Smooth muscle cell (in vitro differentiated cells): ENCODE data around the gene HECW1. TPM values are rescaled to one million over a fixed set of nuclear protein-coding genes. Genes with fewer than 3 reads are reported as not detected.
"Not testable (repeated sequence)": the region's sequence is repeated elsewhere in the genome, so short reads cannot be mapped to it uniquely, and the experiment has no call there.

Experiments used
- DNase-seq: peaks from one replicate; lab custom pipeline; 2025; ENCODE audit not compliant: unreplicated experiment; lab: John Stamatoyannopoulos, UW
- H2AFZ ChIP-seq: fragments of 200-600 bp; sonication (generic); 2 replicates; pipeline ENCODE4 v1.6.0; 2016; ENCODE audit warnings: antibody characterized with exemption, low read depth, mild to moderate bottlenecking
- H3F3A ChIP-seq: fragments of 200-600 bp; sonication (generic); 2 replicates; pipeline ENCODE4 v1.6.0; 2017; ENCODE audit warnings: antibody characterized with exemption, low read depth
- H3K27ac ChIP-seq: fragments of 200-600 bp; sonication (generic); 2 replicates; pipeline ENCODE4 v1.5.1; 2016; ENCODE audit warnings: low read depth, mild to moderate bottlenecking
- H3K27me3 ChIP-seq: fragments of 200-600 bp; sonication (generic); 2 replicates; pipeline ENCODE4 v1.6.1; 2016; ENCODE audit warnings: low read depth, mild to moderate bottlenecking
- H3K36me3 ChIP-seq: fragments of 200-600 bp; sonication (generic); 2 replicates; pipeline ENCODE4 v1.5.1; 2016; ENCODE audit warnings: low read depth
- H3K4me1 ChIP-seq: fragments of 200-600 bp; sonication (generic); 2 replicates; pipeline ENCODE4 v1.5.1; 2016; ENCODE audit warnings: low read depth
- H3K4me2 ChIP-seq: fragments of 200-600 bp; sonication (generic); 2 replicates; pipeline ENCODE4 v1.6.0; 2016; ENCODE audit warnings: mild to moderate bottlenecking
- H3K4me3 ChIP-seq: fragments of 200-600 bp; sonication (generic); 2 replicates; pipeline ENCODE4 v1.5.1; 2016; ENCODE audit warnings: mild to moderate bottlenecking
- H3K79me2 ChIP-seq: fragments of 200-600 bp; sonication (generic); 2 replicates; pipeline ENCODE4 v1.6.0; 2016; ENCODE audit warnings: low read depth, mild to moderate bottlenecking
- H3K9ac ChIP-seq: fragments of 200-600 bp; sonication (generic); 2 replicates; pipeline ENCODE4 v1.6.0; 2016; ENCODE audit warnings: low read depth
- H3K9me3 ChIP-seq: fragments of 200-600 bp; sonication (generic); replicated peaks from 2 replicates; pipeline ENCODE4 v1.5.1; 2016; ENCODE audit warnings: low read depth
- H4K20me1 ChIP-seq: fragments of 200-600 bp; sonication (generic); 2 replicates; pipeline ENCODE4 v1.6.0; 2016; ENCODE audit warnings: low read depth
- CTCF ChIP-seq: fragments of 200-600 bp; sonication (generic); IDR thresholded peaks from 2 replicates; pipeline ENCODE4 v1.5.1; 2017; ENCODE audit warnings: borderline replicate concordance, mild to moderate bottlenecking, antibody characterized with exemption; ENCODE audit not compliant: insufficient read depth, poor library complexity, severe bottlenecking
- WGBS: methylation state at CpG from one replicate; pipeline ENCODE4 v1.1.7; 2016; ENCODE audit warnings: low lambda C conversion rate; 5-methylcytosine and 5-hydroxymethylcytosine counted together
- polyA plus RNA-seq: library from polyadenylated mRNA; unstranded; fragments of >200 nt; fragmentation: Nextera tagmentation; extraction: Ambion mirVana; gene quantifications from 2 replicates; pipeline ENCODE4 v1.2.1, GENCODE V29; 2016
- total RNA-seq: library from RNA; depleted of rRNA; stranded (reverse); fragments of >200 nt; gene quantifications from 2 replicates; pipeline ENCODE4 v1.2.3, GENCODE V29; 2014

Gene HECW1
- total and polyA plus RNA-seq, 2 experiments from 2014 or later, result 0.09 to 0.49 TPM

- no peaks in the 10 kb centered on the region for H4K20me1 ChIP-seq
- H3K27ac ChIP-seq, result peak overlapping the region; percentile 95
- H3K9ac ChIP-seq, result peak overlapping the region; percentile 45
- no peak for DNase-seq
- H3F3A ChIP-seq, result peaks cover 4% of the 10 kb centered on the region
- no peaks in the 10 kb centered on the region for H3K36me3 ChIP-seq
- no peak overlapping the region for H3K4me3 ChIP-seq
- no peaks in the 10 kb centered on the region for H3K9me3 ChIP-seq
- 62% methylated on average over 4 of the region's 4 CpGs for WGBS
- no peaks in the 10 kb centered on the region for H3K79me2 ChIP-seq
- H3K4me1 ChIP-seq, result peaks cover 3% of the 10 kb centered on the region
- no peak for TF ChIP-seq CTCF
- H3K4me2 ChIP-seq, result peak overlapping the region; percentile 18
- no peak overlapping the region for H2AFZ ChIP-seq
- no peaks in the 10 kb centered on the region for H3K27me3 ChIP-seq
Observed at GRCh38 chr7:43569424-43569823, 457.0 kb downstream of the HECW1 start.

- H3K27ac ChIP-seq, result peak overlapping the region; percentile 95
- H4K20me1 ChIP-seq, result no peaks in the 10 kb centered on the region
- DNase-seq, result no peak
- H3K4me3 ChIP-seq, result no peak overlapping the region
- H3K36me3 ChIP-seq, result no peaks in the 10 kb centered on the region
- H3K4me2 ChIP-seq, result no peak overlapping the region
- no peaks in the 10 kb centered on the region for H3K79me2 ChIP-seq
- no peaks in the 10 kb centered on the region for H3K9me3 ChIP-seq
- H2AFZ ChIP-seq, result no peak overlapping the region
- peaks cover 3% of the 10 kb centered on the region for H3K4me1 ChIP-seq
- 93% methylated on average over 4 of the region's 4 CpGs for WGBS
- H3K27me3 ChIP-seq, result no peaks in the 10 kb centered on the region
- peaks cover 4% of the 10 kb centered on the region for H3F3A ChIP-seq
- TF ChIP-seq CTCF, result no peak
- H3K9ac ChIP-seq, result no peak overlapping the region
Observed at GRCh38 chr7:43570688-43571365, 458.4 kb downstream of the HECW1 start.

GRCh38 chr7:43572516-43573049 is 460.1 kb downstream of the HECW1 start:
- 0% methylated on average over 1 of the region's 1 CpG for WGBS
- no peak for TF ChIP-seq CTCF
- no peaks in the 10 kb centered on the region for H3K79me2 ChIP-seq
- H3K4me2 ChIP-seq, result peak overlapping the region; percentile 55
- H3K4me1 ChIP-seq, result peaks cover 3% of the 10 kb centered on the region
- H4K20me1 ChIP-seq, result no peaks in the 10 kb centered on the region
- no peak overlapping the region for H3K4me3 ChIP-seq
- no peaks in the 10 kb centered on the region for H3K9me3 ChIP-seq
- no peaks in the 10 kb centered on the region for H3K27me3 ChIP-seq
- H3K9ac ChIP-seq, result peak overlapping the region; percentile 75
- peaks cover 4% of the 10 kb centered on the region for H3F3A ChIP-seq
- DNase-seq, result no peak
- H3K36me3 ChIP-seq, result no peaks in the 10 kb centered on the region
- H2AFZ ChIP-seq, result peak overlapping the region; percentile 8
- H3K27ac ChIP-seq, result peak overlapping the region; percentile 95

- H3K36me3 ChIP-seq, H3K27me3 ChIP-seq, H4K20me1 ChIP-seq, H3K79me2 ChIP-seq, H3K4me3 ChIP-seq, H3K4me2 ChIP-seq, H3K4me1 ChIP-seq, H3K9ac ChIP-seq, H2AFZ ChIP-seq, H3F3A ChIP-seq, DNase-seq, H3K9me3 ChIP-seq: not testable (repeated sequence)
- peak overlapping the region; percentile 95 for H3K27ac ChIP-seq
- WGBS, result 100% methylated on average over 2 of the region's 2 CpGs
Observed at GRCh38 chr7:43573832-43574231, 461.4 kb downstream of the HECW1 start.
